Esophagus muscularis mucosa (tissue), 3 donors: Measurements from ENCODE around the gene LRGUK.

Source experiments
- CTCF ChIP-seq, 3 experiments: fragments of 200-600 bp in 2 of 3; fragments of 450-650 bp in 1 of 3; sonication (generic) in 2 of 3; IDR thresholded peaks; one replicate each; pipeline ENCODE4 v1.5.1; 2017 to 2019; ENCODE audit warnings: antibody characterized with exemption in 3 of 3, mild to moderate bottlenecking in 2 of 3, moderate library complexity in 1 of 3
- POLR2A ChIP-seq: fragments of 450-650 bp; IDR thresholded peaks from one replicate; pipeline ENCODE4 v1.6.1; 2017; ENCODE audit warnings: antibody characterized with exemption, moderate library complexity, mild to moderate bottlenecking, low read depth

- no peak for TF ChIP-seq CTCF (IDR thresholded peaks at IDR 0.05)
- TF ChIP-seq POLR2A = no peak
These were observed 47.7 kb downstream of the LRGUK start for GRCh38 chr7:134174795-134175261.
